EH (cell line): ENCODE measurements around the gene AQP2.

Source experiments
- DNase-seq: peaks from one replicate; pipeline ENCODE4 v3.0.0-alpha.2; 2015; ENCODE audit warnings: low read depth

Gene AQP2

GRCh38 chr12:49942512-49942893 lies 8.0 kb upstream of the AQP2 start:
- no peak for DNase-seq

GRCh38 chr12:49942921-49943624 lies 7.5 kb upstream of the AQP2 start:
- DNase-seq: no peak

DNA sequence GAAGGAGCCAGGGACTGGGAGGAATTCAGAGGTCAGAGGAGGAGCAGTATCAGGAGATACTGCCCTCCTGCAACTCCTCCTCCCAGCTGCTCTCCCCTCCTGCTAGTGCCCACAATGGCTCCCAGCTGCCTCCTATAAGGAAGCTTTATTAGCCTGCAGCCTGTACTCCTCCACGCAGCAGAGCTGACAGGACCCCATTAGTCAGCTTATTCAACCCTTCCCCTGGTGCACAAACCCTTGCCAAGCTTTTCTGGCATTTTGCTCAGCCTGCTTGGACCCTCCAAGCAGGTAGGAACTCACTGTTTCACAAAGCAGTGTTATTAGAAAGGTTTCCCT lies 6.9 kb upstream of the AQP2 start:
- no peak for DNase-seq

- DNase-seq: no peak
Observed at GRCh38 chr12:49944046-49944445, 6.5 kb upstream of the AQP2 start.

GRCh38 chr12:49944718-49945117 lies 5.8 kb upstream of the AQP2 start:
- DNase-seq: no peak

- peak; percentile 83 for DNase-seq
Observed at GRCh38 chr12:49945394-49946080, 5.0 kb upstream of the AQP2 start.

GRCh38 chr12:49946086-49946485 lies 4.5 kb upstream of the AQP2 start:
- no peak for DNase-seq

DNA sequence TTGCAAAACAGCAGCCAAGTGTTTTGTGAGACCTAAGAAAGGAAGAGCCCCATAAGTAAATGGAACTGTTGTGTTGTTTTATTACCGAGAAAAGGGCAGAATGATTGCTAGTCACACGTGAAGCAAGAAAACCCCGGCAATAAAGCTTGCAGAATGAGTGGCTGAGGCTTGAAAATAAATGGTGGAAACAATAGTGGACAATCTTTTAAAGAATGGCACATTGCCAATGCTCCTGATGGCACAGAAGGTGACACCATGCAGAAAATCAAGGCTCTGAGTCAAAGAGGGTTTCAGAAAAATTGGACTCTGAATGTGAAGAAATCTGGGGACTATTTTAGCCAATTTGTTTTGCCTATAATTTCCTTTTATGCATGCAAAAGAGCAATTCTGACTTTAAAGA lies 4.0 kb upstream of the AQP2 start:
- no peak for DNase-seq

DNA sequence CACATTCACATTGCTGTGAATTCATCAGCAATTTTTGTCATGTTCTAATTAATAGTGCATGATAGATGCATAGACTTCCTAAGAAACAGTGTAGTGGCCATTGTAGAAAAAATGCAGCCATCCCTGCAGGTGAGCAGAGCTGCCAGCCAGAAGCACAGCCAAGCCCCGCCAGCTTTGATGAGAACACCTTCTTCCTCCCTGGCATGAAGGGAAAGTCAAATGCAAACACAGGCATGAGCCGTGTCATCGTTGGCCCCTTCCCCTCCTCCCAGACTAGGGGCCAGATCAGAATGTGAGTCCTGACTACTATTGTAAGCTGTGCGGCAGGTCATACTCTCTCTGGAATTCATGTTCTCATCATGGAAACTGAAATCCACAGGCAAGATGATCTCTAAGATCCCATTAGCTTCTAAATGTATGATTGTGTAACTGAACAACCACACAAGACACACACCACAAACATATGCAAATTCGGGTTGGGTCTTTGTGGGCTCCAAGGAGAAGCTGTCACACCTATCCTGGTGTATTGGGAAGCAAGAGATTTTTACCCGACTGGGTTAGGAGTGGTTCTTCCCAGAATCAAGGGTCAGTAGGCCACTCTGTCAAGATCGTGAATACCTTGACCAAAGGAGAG lies 2.8 kb upstream of the AQP2 start:
- DNase-seq: no peak

DNA sequence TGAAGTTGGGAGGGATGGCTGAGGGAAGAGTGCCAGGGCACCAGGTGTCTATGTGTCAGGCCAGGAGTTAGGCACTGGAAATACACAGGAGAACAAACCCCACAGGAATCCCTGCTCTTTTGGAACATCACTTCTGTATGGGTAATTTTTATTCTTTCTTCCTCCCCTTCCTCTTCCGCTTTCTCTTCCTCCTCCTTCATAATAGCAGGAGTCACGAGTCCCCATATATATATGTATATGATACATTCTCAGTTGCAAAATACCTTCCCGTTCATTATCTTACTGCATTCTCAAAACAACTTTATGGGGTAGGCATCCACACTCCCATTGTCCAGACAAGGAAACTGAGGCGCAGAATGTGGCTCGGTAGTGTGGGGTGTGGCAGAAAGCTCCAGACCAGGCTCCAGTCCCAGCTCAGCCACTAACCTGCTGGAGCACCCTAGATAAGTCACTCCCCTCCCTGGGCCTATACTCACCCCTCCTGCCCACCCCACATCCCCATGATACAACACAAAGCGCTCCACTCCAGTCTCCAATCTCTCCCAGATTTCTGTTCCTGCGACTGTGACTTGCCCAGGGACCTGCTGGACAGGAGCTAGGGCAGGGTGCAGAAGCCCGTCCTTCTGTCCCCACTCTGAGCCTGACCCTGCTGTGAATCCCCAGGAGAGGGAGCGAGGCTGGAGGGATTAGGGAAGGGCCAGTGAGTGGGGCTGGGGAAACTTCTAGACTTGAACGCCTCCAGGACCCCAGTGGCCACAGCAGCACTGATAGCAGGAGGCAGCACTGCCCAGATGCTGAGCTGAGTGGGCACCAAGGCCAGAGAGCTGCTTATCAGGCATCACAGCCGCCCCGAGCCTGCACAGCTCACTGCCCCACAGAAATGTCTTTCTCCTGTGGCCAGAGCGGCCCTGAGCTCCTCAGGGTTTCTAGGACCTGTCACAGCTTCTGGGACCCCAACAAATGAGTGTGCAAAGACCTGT lies 1.4 kb upstream of the AQP2 start:
- DNase-seq: no peak

DNA sequence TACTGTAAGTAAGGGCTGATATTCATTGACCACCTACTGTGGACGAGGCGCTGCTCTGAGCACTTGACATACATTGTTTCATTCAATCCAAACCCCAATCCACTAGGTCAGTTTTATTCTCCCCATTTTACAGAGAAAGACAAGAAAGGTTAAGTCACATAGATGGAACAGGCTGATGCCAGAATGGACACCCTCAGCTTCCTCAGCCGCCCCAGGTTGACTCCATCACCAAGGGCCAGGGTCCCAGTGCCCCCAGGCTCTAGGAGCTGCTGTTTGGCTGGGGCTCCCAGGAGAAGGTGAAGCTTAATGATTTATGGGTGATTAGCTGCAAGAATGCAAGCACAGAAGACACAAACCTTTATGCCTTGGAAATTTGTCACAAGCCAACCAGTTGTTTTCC lies 671 bp upstream of the AQP2 start:
- DNase-seq: no peak

DNA sequence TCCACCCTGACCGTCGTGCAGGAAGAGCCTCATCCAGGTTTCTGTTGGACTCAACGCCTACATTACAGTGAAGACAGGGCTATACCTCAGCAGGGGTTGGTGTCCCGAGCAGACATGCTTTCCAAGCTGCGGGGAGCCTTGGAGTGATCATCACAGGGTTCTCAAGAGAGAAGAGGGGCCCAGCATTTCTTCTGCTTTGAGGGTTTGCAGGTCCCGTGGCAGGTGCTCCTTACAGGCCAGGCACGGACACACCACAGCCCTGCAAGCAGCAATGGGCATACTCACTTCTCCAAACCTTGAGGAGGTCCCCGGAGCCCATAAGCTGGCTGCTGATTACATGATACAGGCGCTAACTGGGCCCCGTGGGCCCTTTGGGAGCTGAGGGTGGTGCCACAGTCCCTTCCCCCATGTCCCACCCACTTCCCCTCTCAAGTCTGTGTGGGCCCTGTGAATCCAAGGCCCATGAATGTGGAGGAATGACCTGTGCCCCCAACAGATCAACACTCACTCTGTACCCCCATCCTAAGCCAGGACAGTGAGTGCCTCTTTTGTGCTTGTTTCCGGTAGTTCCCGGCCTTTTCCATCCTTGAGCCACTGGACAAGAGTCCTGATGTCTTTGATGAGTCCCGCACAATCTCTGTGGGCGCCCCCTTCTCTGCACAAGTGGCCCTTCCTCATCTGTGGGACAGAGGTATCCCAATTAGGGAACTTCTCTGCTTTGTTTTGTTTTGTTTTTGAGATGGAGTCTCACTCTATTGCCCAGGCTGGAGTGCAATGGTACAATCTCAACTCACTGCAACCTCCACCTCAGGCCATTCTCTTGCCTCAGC lies 1.1 kb downstream of the AQP2 start:
- no peak for DNase-seq

- no peak for DNase-seq
Observed at GRCh38 chr12:49952391-49953055, 2.0 kb downstream of the AQP2 start.

DNA sequence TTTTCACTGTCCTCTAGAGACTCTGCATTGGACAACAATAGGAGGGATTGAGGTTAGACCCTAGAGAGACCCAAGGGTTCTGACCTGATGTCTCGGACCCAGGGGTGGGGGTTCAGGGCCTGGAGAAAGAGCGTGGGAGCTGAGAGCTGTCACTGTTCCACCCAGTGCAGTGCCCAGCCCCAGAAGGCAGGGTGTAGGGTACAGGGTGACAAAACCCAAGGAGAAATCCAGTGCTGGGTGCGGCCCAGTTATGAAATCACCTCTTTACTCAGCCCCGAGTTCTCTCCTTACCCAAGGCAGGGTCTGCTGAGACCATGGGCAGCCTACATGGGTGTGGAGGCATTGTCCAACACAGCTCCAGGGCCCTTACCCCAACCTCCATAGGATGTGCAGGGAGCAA lies 2.6 kb downstream of the AQP2 start:
- no peak for DNase-seq

DNA sequence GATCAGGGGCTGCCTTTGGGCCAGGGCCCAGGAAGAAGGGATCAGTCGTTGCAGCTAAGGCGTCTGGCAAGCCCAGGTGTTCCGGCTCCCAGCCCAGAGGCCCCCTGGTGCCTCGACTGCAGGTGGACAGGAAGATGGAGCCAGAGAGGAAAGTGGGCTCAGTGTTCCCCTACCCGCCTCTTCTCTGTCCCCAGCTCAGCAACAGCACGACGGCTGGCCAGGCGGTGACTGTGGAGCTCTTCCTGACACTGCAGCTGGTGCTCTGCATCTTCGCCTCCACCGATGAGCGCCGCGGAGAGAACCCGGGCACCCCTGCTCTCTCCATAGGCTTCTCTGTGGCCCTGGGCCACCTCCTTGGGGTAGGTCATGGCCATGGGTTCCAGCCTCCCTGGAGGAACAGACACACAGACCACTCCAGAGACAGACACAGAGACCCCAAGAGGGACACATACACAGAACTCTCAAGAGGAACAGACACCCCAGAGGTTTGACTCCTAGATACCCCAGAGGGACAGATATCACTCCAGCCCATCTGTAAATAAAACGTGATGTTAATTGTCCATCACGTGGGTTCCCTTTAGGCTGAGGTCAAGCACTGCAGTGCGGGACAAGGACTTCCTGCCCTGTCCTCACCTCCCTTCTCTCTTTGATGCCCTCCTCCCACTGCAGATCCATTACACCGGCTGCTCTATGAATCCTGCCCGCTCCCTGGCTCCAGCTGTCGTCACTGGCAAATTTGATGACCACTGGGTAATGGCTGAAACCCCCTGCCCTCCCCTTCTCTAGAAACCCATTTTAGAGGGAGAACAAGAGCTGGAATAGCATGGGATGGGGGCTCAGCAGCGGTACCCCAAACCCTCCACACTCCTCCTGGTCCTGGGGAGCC lies 3.7 kb downstream of the AQP2 start:
- DNase-seq: no peak

GRCh38 chr12:49954863-49955830 lies 4.6 kb downstream of the AQP2 start:
- peak; percentile 17 for DNase-seq

GRCh38 chr12:49955899-49956662 lies 5.5 kb downstream of the AQP2 start:
- DNase-seq: no peak
